Lower leg skin (tissue), 3 donors: ENCODE measurements around the gene LALBA.

Experiments used
- CTCF ChIP-seq, 3 donors: fragments of 450-650 bp; IDR thresholded peaks; one replicate each; pipeline ENCODE4 v1.5.1; 2016; ENCODE audit warnings: antibody characterized with exemption in 3 of 3, mild to moderate bottlenecking in 3 of 3, moderate library complexity in 2 of 3
- POLR2A ChIP-seq, 2 donors: fragments of 450-650 bp; IDR thresholded peaks; one replicate each; pipeline ENCODE4 v1.6.1; 2016 to 2017; ENCODE audit warnings: antibody characterized with exemption in 2 of 2, mild to moderate bottlenecking in 1 of 2, moderate library complexity in 1 of 2

DNA sequence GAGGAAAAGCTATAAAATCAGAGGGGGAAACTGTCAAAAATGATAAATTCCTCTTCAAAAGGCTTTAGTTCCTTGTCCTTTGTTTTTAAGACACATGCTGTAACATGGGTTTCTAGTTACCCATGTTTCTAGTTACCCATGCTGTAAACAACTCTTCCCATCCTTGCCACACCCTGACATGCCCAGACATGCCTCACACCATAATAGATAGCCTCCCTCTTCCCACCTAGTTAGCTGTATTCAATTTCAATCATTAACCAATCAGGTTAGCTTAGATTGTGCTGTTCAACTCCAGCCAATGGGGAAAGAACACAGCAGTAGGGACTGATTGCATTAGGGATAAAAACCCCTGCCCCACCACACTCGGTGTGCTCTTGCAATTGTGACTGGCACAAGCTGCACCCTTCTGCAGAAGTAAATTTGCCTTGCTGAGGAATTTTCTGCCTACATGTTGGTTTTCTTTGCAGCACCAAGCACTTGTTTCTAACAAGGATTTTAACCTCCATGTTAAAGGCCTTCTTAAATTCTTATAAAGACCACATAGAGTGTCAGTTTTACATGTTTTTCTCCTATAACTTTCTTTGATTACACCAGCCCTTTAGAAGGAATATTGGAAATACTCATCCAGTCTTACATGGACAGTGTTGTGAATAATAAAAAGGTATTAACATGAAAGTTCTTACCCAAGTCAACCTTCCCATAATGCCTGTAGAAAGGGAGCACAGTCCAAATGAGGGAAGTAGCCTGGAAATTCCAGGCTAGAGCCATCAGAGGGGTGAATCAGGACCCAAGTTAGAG lies 32.5 kb upstream of the LALBA start:
- TF ChIP-seq CTCF (IDR thresholded peaks at IDR 0.05) (no peak), POLR2A (IDR thresholded peaks at IDR 0.05) (no peak)
